GM12878 (cell line): ENCODE data around the gene DHX30. TPM values are rescaled to one million over a fixed set of nuclear protein-coding genes. Genes with fewer than 3 reads are reported as not detected.

ENCODE experiments used
- ATAC-seq: fragments of 200-7000 bp; cut with Tn5 transposase; 3 replicates; pipeline ENCODE4 v1.9.1; 2020; ENCODE audit warnings: mild to moderate bottlenecking, moderate library complexity
- BruUV-seq: library from RNA; stranded (reverse); fragments of 400-500 nt; replicated peaks from 2 replicates; lab custom pipeline; 2021; lab: Mats Ljungman, UMichigan
- CTCF ChIA-PET: fragments of 300-600 bp; sonication (Branson Sonifier 250); formaldehyde crosslinking; extraction: SDS; loops from one replicate; lab custom pipeline; 2021; ENCODE audit warnings: inconsistent platforms; lab: Yijun Ruan, JAX
- POLR2A ChIA-PET: fragments of 350-600 bp; formaldehyde crosslinking; extraction: SDS; loops from one replicate; lab custom pipeline; 2021; ENCODE audit warnings: inconsistent platforms; lab: Charles Lee
- RAD21 ChIA-PET: fragments of 300-600 bp; sonication (Branson Sonifier 250); formaldehyde crosslinking; loops from one replicate; lab custom pipeline; 2023; ENCODE audit warnings: antibody characterized with exemption; ENCODE audit not compliant: unreplicated experiment; lab: Charles Lee
- SMC1A ChIA-PET: fragments of 300-600 bp; sonication (Branson Sonifier 250); formaldehyde crosslinking; loops from one replicate; lab custom pipeline; 2023; ENCODE audit not compliant: unreplicated experiment, uncharacterized antibody; lab: Charles Lee
- DNase-seq: peaks from one replicate; pipeline ENCODE4 v3.0.0-alpha.2; 2011; ENCODE audit warnings: low read depth, low spot score
- FAIRE-seq: peaks from 3 replicates; lab custom pipeline; 2011; peaks lifted over from hg19 to GRCh38; lab: Jason Lieb, UNC
- H2AFZ ChIP-seq: 2 replicates; pipeline ENCODE4 v1.6.0; 2011; ENCODE audit warnings: low read depth, low read length, control low read depth; ENCODE audit not compliant: control insufficient read depth
- H3K27ac ChIP-seq: 2 replicates; pipeline ENCODE4 v1.5.1; 2011; ENCODE audit warnings: control low read depth; ENCODE audit not compliant: control insufficient read depth, insufficient read depth
- H3K27me3 ChIP-seq, 2 experiments: replicated peaks in 1 of 2; 2 replicates each; pipeline versions ENCODE4 v1.6.0 to v1.6.1; 2011; ENCODE audit warnings: low read length in 1 of 2; ENCODE audit not compliant: control insufficient read depth in 2 of 2, insufficient read depth in 2 of 2
- H3K36me3 ChIP-seq, 2 experiments: 2 replicates each; pipeline ENCODE4 v1.5.1; 2011; ENCODE audit warnings: low read length in 1 of 2; ENCODE audit not compliant: control insufficient read depth in 2 of 2, insufficient read depth in 2 of 2
- H3K4me1 ChIP-seq: 2 replicates; pipeline ENCODE4 v1.6.1; 2011; ENCODE audit warnings: mild to moderate bottlenecking, low read length, moderate library complexity, mixed read lengths; ENCODE audit not compliant: control insufficient read depth, insufficient read depth
- H3K4me2 ChIP-seq: 2 replicates; pipeline ENCODE4 v1.6.0; 2011; ENCODE audit warnings: control low read depth; ENCODE audit not compliant: control insufficient read depth, insufficient read depth
- H3K4me3 ChIP-seq: fragments of 200-600 bp; sonication (generic); 2 replicates; pipeline ENCODE4 v1.5.1; 2016
- H3K79me2 ChIP-seq: 2 replicates; pipeline ENCODE4 v1.6.0; 2011; ENCODE audit warnings: low read length; ENCODE audit not compliant: control insufficient read depth, insufficient read depth
- H3K9ac ChIP-seq: 2 replicates; pipeline ENCODE4 v1.8.0; 2011; ENCODE audit warnings: low read length, control low read depth, mixed read lengths; ENCODE audit not compliant: control insufficient read depth, insufficient read depth
- H3K9me3 ChIP-seq: replicated peaks from 3 replicates; pipeline ENCODE4 v1.5.1; 2011; ENCODE audit warnings: mild to moderate bottlenecking, low read length; ENCODE audit not compliant: control insufficient read depth, insufficient read depth
- H4K20me1 ChIP-seq: 2 replicates; pipeline ENCODE4 v1.6.0; 2011; ENCODE audit not compliant: control insufficient read depth, insufficient read depth
- ASH2L ChIP-seq: fragments of 300-600, 200-600 bp; sonication (generic); IDR thresholded peaks from 2 replicates; pipeline ENCODE4 v1.6.1; 2017; ENCODE audit warnings: low read depth, mild to moderate bottlenecking, borderline replicate concordance
- ATF2 ChIP-seq: IDR thresholded peaks from 2 replicates; pipeline ENCODE4 v1.6.1; 2012; ENCODE audit warnings: low read length, inconsistent platforms
- CHD4 ChIP-seq: fragments of 200-600 bp; sonication (generic); IDR thresholded peaks from 2 replicates; pipeline ENCODE4 v1.6.1; 2016; ENCODE audit warnings: mild to moderate bottlenecking
- E2F4 ChIP-seq: IDR thresholded peaks from 2 replicates; pipeline ENCODE4 v1.6.1; 2012; ENCODE audit warnings: low read depth, low read length, improper control_type of control experiment
- FOXM1 ChIP-seq: IDR thresholded peaks from 2 replicates; pipeline ENCODE4 v1.6.1; 2012; ENCODE audit warnings: low read depth, mild to moderate bottlenecking, inconsistent platforms, low read length, moderate library complexity
- IKZF2 ChIP-seq, 2 experiments: fragments of 450-650 bp; IDR thresholded peaks; 2 replicates each; pipeline ENCODE4 v1.6.1; 2017; ENCODE audit warnings: mild to moderate bottlenecking in 2 of 2, moderate library complexity in 2 of 2
- IRF3 ChIP-seq: fragments of 450-650 bp; IDR thresholded peaks from 2 replicates; pipeline ENCODE4 v1.6.1; 2014; ENCODE audit warnings: mild to moderate bottlenecking
- JUNB ChIP-seq: IDR thresholded peaks from 2 replicates; pipeline ENCODE4 v1.6.1; 2016; ENCODE audit warnings: antibody characterized with exemption, mild to moderate bottlenecking
- NFYB ChIP-seq: IDR thresholded peaks from 2 replicates; pipeline ENCODE4 v1.6.1; 2011; ENCODE audit warnings: low read depth, mild to moderate bottlenecking, low read length, improper control_type of control experiment, moderate library complexity; ENCODE audit not compliant: insufficient read depth
- PAX5 ChIP-seq: IDR thresholded peaks from 2 replicates; pipeline ENCODE4 v1.6.1; 2011; ENCODE audit warnings: low read depth, low read length, borderline replicate concordance
- PRDM15 ChIP-seq: fragments of 450-650 bp; formaldehyde crosslinking; IDR thresholded peaks from 2 replicates; pipeline ENCODE4 v1.4.0; 2020; ENCODE audit warnings: mild to moderate bottlenecking, moderate library complexity
- RFX5 ChIP-seq: IDR thresholded peaks from 2 replicates; pipeline ENCODE4 v1.6.1; 2011; ENCODE audit warnings: low read depth, low read length, improper control_type of control experiment
- SUPT20H ChIP-seq: IDR thresholded peaks from 2 replicates; pipeline ENCODE4 v1.6.1; 2011; ENCODE audit warnings: low read depth, mild to moderate bottlenecking, low read length, moderate library complexity, borderline replicate concordance; ENCODE audit not compliant: control insufficient read depth
- ZBED1 ChIP-seq: IDR thresholded peaks from 2 replicates; pipeline ENCODE4 v1.6.1; 2016; ENCODE audit warnings: borderline replicate concordance
- ZBTB33 ChIP-seq: fragments of 450-650 bp; IDR thresholded peaks from 2 replicates; pipeline ENCODE4 v1.6.1; 2017; ENCODE audit warnings: mild to moderate bottlenecking
- ZNF274 ChIP-seq: IDR thresholded peaks from one replicate; pipeline ENCODE4 v1.8.0; 2011; ENCODE audit not compliant: insufficient read length, insufficient read depth
- WGBS: methylation state at CpG from one replicate; pipeline ENCODE4 v1.1.6; 2016; ENCODE audit warnings: low lambda C conversion rate; ENCODE audit not compliant: insufficient replicate concordance, insufficient coverage; ENCODE audit errors: missing lambda C conversion rate; 5-methylcytosine and 5-hydroxymethylcytosine counted together
- in situ Hi-C: fragments of 300-500 bp; cut with MboI; formaldehyde crosslinking; loops from 9 replicates; pipeline ENCODE4 v1.14.3; 2018; ENCODE audit warnings: mixed read lengths
- intact Hi-C: fragments of 100-400 bp; cut with micrococcal nuclease; formaldehyde crosslinking; loops from one replicate; pipeline ENCODE4 v1.14.2; 2022; ENCODE audit not compliant: unreplicated experiment
- polyA plus RNA-seq, 11 experiments: library from polyadenylated mRNA; depleted of rRNA in 4 of 11; unstranded in 6 of 11; stranded (reverse) in 5 of 11; fragments of >200 nt; fragmentation: Nextera tagmentation in 4 of 11; fragmentation: Illumina TruSeq in 1 of 11; extraction: Ambion mirVana in 4 of 11; extraction: Trizol in 1 of 11; gene quantifications; 1 replicate in 1 of 11; 2 replicates in 10 of 11; pipeline versions ENCODE4 v1.2.1 to v1.2.3, GENCODE V29; 2011 to 2016; ENCODE audit warnings: inconsistent platforms in 2 of 11, missing spikeins in 2 of 11, low read depth in 1 of 11
- total RNA-seq, 4 experiments: library from RNA; depleted of rRNA in 3 of 4; stranded (reverse); fragments of >200 nt in 3 of 4; fragmentation: Illumina TruSeq in 1 of 4; extraction: Trizol in 1 of 4; gene quantifications; 2 replicates each; pipeline versions ENCODE4 v1.2.1 to v1.2.3, GENCODE V29; 2013 to 2021

Gene DHX30
- total and polyA plus RNA-seq, 10 of the 15 experiments (the other 5 are each of a cell fraction or from before 2014, with no cell fraction given), result 9.5 to 75.3 (median 47.8) TPM

- peaks cover 8 to 11% of the 10 kb centered on the region in 2 experiments; a peak in 3 of 4 replicates for H3K36me3 ChIP-seq
- H4K20me1 ChIP-seq, result no peaks in the 10 kb centered on the region
- no peaks in the 10 kb centered on the region for H3K4me1 ChIP-seq
- H3K79me2 ChIP-seq, result no peaks in the 10 kb centered on the region
- ATAC-seq (no peak), FAIRE-seq (no peak), DNase-seq (no peak)
- no TSS peak for BruUV-seq
- ChIA-PET RAD21 (interaction anchor here (0.6 kb wide), 1 partner anchor 132 kb away, joined by 3 read pairs; no protein-coding TSS in a partner anchor), CTCF (interaction anchor here (1.0 to 2.0 kb wide), 2 partner anchors 10 to 20 kb away, joined by 3 to 7 read pairs; no protein-coding TSS in a partner anchor), SMC1A (no interaction called here), POLR2A (no interaction called here)
- WGBS, result 88% methylated on average over 2 of the region's 2 CpGs
- H3K9me3 ChIP-seq, result no peaks in the 10 kb centered on the region
- H2AFZ ChIP-seq, result no peak overlapping the region
- in situ Hi-C loops (no loop called here), intact Hi-C loops (no loop called here)
- H3K27me3 ChIP-seq, result no peaks in the 10 kb centered on the region
- H3K4me2 ChIP-seq, result no peak overlapping the region
- no peak overlapping the region for H3K9ac ChIP-seq
- H3K4me3 ChIP-seq, result no peak overlapping the region
- no peak overlapping the region for H3K27ac ChIP-seq
- TF ChIP-seq FOXM1 (no peak), PRDM15 (CRISPR knock-in tag) (no peak), IKZF2 (IDR thresholded peaks at IDR 0.05) (no peak), ZBTB33 (no peak), ATF2 (no peak), PAX5 (no peak), SUPT20H (no peak), E2F4 (no peak), IRF3 (no peak), CHD4 (no peak), RFX5 (no peak), JUNB (no peak), NFYB (no peak), ASH2L (no peak), ZNF274 (no peak), ZBED1 (no peak)
These were observed 54.2 kb downstream of the DHX30 start for GRCh38 chr3:47857151-47857550.
